SIG-M5 (cell line): ENCODE data around the gene BIRC2.

Experiments
- DNase-seq: peaks from one replicate; lab custom pipeline; 2025; lab: John Stamatoyannopoulos, UW

BIRC2 gene

DNA sequence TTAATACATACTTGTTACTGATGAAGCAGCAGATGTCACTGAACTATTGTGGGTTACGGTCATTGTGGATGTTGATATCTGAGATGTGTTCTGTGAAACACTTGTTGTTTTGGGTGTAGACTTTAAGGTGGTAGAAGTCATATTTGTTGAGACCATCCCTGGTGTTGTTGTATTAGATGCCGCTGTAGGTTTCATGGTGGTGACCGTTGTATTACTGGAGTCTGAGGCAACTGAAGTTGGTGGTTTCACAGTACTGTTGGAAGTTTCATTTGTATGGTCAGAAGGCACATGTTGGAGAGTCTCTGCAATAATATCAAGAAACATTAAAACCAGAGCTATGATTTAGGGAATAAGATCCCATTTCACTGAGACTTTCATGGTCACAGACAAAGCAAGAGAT lies 54.9 kb downstream of the BIRC2 start:
- DNase-seq = no peak

DNA sequence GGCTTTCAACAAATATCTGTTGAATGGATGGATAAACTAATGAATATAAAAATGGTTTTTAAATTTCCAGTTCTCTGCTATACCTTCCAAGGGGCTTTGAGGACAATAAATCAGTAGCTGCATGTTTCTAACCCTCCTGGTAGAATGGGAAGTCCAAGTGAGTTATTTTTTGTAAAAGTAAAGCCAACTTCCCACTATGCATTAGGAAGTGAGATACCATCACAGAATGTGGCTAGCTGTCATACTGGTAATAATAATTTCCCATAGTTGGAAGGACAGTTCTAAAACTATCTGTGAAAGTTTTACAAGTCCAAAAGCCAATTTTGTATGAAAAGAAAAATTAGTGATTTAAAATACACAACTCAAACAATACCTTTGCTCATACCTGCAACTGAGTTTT lies 55.5 kb downstream of the BIRC2 start:
- no peak for DNase-seq

DNA sequence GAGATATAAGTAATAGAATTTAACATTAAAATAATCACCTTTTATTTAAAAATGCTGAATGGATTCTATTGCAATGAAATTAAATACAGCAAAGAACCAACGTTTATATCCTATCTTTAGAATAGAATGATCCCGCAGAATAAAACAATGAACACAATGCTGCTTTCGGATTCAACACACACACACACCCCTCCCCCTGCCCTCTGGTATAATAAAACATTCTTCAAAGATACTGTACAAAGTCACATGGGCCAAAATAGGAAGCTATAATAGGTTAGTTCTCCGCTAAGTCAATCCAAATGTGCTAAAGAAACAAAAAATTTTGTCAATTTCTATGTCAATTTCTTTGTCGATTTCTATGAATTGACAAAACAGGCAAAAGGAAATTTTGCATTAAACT lies 58.5 kb downstream of the BIRC2 start:
- DNase-seq = no peak

DNA sequence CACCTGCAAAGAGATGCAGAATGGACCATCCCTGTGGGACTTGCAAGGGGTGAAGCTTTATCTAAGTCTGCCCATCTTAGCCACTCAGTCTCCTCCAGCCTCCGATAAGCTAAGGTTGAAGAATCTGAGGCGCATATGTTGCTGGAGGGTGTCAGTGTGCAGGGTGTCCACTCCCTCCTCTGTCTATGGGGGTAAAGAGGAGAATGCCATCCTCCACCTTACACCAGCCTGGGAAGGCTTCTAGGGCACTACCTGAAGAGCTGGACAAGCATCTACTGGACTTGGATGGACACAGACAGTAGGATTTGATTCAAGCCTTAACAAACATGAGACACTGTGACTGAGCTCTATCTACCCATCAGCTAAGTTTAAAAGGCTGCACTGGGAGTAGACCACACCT lies 59.1 kb downstream of the BIRC2 start:
- no peak for DNase-seq

DNA sequence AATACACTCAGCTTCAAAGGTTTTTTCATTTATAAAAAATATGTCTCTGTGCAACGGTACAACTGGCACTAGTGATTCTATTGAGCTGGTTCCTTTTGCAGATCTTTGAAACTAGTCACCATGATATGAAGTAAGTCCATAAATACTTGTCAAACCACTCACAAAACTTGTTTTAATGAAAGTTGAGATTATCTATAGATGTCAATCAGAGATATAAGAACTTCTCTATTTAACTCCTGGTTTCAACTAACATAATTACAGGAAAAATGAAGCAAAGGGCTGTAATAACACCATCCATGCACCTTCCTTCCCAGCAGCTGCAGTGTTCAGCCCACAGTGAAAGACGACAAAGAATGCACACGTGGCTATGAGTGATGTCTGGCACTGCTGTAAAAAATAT lies 60.9 kb downstream of the BIRC2 start:
- DNase-seq = no peak

DNA sequence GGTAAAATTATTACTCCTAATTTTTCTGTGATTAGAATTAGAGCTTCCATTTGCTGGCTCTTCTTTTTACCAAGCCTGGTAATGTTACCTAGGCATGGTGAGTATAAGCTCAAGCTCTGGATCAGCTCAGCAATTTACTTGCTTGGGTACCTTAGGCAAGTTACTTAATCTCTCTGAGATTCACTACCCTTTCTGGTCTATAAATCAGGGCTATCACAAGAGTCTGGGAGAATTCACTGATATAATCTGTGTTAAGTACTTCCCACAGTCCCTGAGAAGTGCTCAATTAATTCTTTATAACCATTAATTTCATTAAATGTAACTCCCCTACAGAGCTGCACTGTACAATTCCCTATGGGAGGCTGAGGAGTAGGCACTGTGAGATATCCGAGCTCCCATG lies 61.3 kb downstream of the BIRC2 start:
- DNase-seq = no peak

DNA sequence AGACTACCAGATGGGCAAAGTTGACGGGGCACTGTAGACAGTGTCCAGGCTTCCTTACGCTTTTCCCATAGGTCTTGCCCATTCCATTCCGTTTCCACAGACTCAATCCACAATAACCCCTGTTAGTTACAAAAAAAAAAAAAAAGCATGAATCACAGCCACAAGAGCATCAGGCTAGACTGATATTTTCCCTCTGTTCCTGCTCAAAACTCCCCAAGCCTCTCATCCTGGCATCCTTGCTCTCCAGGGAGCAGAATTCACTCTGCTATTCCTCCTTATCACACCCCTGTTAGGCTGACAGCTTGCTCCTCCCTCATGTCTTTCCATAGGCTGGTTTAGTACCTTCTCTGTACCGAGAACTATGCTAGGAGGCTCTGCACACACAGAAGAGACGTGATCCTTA lies 63.4 kb downstream of the BIRC2 start:
- no peak for DNase-seq

DNA sequence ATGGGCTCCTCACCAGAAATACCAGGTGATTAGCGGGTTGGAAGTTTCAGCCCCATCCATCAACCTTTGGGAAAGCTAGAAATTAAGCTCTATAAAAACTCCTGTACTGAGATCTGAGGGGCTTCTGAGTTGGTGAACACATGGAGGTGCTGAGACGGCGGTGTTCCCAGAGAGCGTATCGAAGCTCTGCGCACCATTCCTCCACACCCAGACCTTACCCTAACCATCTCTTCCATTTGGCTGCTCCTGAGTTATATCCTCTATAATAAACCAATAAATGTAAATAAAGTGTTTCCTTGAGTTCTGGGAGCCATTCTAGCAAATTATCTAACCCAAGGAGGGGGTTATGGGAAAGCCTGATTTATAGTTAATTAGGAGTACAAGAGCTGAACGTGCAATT lies 64.1 kb downstream of the BIRC2 start:
- no peak for DNase-seq

DNA sequence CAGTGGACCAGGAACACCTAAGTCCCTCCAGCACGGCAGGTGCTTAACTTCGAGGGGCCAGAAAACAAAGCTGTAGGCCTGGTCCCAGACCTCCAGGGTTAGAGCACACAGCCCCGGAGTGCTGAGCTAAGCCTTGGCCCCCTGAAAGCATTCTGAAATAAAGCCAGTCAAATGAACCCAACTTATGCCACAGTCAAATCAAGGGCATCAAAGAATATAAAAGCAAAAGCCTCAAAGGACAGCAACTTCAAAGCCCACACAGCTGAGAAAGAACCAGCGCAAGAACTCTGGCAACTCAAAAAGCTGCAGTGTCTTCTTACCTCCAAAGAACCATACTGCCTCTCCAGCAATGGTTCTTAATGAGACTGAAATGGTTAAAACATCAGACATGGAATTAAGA lies 66.5 kb downstream of the BIRC2 start:
- no peak for DNase-seq

DNA sequence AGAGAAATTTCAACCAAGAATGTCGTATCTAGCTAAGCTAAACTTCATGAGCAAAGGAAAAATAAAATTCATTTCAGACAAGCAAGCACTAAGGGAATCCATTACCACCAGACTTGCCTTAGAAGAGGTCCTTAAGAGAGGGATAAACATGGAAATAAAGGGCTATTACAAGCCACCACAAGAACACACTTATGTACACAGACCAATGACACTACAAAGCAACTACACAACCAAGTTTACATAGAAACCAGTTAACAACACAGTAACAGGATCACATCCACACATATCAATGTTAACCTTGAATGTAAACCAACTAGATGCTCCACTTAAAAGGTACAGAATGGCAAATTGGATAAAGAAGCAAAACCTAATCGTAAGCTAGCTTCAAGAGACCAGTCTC lies 67.5 kb downstream of the BIRC2 start:
- no peak for DNase-seq

DNA sequence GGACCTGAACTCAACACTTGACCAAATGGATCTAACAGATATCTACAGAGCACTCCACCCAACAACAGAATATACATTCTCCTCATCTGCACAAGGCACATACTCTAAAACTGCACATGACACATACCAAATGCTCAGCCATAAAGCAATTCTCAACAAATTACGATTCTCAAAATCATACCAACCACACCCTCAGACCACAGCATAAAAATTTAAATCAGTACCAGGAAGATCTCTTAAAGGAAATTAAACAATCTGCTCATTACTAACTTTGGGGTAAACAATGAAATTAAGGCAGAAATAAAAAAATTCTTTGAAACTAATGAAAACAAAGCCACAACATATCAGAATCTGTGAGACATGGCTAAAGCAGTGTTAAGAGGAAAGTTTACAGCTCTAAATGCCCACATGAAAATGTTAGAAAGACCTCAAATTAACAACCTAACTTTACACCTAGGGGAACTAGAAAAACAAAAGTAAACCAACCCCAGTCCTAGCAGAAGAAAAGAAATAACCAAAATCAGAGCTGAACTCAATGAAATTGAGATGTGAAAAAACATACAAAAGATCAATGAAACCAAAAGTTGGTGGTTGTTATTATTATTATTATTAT lies 68.4 kb downstream of the BIRC2 start:
- no peak for DNase-seq

DNA sequence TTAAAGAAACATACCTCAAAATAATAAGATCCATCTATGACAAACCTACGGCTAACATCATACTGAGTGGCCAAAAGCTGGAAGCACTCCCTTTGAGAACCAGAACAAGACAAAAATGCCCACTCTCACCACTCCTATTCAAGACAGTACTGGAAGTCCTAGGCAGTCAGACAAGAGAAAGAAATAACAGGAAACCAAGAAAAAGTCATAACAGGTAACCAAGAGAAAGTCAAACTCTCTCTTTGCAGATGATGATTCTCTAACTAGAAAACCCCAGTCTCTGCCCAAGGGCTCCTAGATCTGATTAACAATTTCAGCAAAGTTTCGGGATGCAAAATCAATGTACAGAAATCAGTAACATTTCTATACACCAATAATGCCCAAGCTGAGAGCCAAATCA lies 70.0 kb downstream of the BIRC2 start:
- no peak for DNase-seq

DNA sequence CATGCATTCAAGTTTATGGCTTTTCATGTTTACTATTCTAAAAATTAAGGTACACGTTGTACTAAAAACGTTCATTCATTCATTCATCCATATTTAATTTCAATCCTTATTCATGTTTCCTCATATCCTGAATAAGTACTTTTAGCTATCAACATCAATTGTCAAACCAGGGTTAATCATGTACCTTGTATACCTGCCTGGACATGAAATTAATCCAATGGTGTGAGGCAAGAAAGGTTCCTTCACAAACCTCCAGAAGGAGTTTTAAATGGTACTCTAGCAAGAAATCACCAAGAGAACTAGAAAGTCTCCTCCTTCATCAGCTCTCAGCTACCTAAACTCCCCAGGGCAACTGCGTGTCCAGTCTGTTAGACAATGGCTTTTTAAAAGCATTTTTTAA lies 72.2 kb downstream of the BIRC2 start:
- DNase-seq = no peak

DNA sequence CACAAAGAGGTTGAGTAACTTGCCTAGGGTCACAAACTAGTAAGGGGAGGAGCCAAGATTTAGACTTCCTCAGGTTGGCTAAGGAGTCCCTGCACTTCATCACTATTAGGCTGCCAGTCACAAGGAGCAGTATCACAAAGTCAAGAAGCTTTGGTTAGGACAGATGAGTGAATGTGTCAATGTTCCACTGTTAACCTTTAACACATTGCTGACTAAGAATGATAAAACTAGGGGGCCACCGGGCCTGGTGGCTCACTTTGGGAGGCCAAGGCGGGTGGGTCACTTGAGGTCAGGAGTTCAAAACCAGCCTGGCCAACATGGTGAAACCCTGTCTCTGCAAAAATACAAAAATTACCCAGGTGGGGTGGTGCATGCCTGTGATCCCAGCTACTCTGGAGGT lies 73.5 kb downstream of the BIRC2 start:
- DNase-seq = no peak

DNA sequence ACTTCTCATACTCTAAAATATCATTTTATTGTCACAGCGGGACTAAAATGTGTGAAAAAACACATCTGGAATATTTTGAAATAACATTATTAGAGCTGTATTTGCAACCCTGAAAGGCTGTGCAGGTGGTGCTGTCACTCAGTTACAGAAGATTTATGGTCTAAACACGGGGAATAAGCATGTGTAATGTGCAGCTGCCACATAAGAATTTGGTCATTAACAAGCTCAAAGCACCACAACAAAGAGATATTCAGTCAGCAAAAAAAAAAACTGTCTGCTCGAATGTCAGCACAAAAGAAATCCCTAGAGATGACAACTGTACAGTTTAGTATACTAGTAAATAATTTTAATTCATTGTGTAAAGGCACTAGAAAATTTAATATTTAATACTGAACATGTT lies 74.2 kb downstream of the BIRC2 start:
- DNase-seq = no peak

DNA sequence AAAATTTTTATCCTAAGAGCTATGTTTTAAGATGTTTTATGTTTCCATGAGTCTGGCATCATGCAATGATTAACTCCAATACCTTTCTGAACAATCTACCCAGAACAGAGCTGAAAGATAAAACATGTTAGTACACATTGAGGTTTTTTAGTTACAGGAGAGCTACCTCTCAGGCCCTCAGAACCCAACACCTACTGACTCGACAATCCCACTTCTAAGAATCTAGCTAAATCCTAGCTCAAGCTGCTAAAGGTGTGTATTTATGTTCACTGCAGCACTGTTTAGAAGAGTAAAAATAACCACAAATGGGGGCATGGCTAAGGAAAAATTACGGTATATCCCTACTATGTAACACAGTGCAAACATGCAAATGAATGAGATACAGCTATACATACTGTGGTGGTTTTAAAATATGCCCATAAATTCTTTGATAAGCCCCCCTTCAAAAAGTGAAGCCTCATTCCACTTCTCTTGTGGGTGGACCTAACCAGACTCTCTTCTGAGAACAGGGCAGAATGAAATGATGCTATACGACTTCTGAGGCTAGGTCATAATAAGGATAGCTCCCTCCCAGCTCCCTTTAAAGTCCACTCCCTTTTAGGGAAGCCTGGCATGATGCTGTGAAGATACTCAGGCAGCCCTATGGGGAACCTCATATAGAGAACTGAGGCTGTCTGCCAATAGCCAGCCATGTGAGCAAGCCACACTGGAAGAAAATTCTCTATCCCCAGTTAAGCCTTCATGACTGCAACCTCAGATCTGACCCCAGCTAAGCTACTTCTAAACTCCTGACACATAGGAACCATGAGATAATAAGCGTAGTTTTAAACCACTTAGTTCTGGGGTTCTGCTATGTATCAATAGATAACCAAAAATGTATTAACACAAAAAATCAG lies 76.1 kb downstream of the BIRC2 start:
- DNase-seq = no peak

DNA sequence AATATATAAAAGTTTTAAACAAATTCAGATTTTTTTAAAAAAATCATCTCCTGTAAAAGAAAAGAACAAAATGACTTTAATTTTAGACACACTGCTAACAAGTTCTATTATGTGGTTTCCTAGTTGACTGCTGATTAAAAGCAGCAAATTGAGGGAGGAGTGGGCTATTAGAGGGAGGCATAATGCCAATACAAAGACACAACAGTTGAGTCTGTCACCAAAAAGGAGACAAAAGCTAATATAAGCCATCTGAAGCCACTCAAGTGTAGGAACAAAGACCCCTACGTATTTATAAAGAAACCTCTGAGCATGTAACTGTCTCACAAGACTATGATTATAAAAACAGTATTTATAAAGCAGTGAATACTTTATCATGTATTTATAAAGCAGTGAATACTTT lies 76.9 kb downstream of the BIRC2 start:
- DNase-seq = no peak

DNA sequence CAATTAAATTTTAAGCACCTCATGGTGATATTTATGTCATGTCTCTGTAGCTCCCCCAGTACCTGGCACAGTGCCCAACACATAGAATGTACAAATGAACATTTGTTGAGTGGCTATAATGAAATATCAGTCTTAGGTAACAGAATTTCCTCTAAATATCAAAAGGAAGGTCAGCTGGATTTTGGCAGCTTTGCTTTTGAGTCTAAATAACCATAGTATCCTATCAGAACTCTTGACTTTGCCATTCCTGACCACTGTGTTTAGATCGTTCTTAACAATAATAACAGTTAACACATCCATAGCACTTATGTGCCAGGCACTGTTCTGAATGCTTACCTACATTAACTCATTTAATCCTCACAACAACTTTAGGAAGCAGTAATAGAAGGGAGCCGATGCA lies 79.0 kb downstream of the BIRC2 start:
- no peak for DNase-seq

DNA sequence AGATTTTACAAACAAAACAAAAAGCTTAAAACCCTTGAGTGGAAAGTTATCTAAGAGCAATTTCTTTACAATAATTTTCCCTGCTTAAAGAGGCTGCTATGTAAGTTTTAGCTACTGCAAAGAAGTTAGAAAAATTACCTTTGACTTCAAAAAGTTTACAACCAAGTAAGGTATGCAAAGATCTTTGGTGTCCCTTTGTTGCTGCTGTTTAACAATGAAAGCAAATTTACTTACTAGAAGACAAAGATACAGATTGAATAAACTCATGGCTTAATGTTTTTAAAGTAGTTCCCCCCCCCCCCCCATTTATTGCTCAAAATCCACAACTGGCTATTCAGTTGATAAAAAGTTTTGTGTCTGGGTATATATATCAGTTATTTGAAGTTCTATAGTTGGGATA lies 79.6 kb downstream of the BIRC2 start:
- no peak for DNase-seq

DNA sequence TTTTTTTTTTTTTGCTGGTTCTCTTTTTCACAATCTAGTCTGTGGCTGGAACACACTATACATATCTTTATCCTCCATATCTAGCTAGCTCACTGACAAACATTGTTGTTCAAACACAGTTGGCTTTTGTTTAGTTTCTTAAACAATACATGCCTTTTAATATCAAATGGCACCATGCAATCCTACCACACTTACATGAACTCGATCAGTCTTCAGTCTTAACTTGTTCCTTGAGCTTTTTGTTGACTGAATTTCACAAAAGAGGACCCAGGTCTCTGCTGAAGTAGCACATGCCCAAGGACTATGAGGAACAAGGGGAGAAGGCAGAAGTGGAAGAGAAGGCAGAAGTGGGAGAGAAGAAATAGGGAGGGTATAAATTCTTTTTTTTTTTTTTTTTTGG lies 80.1 kb downstream of the BIRC2 start:
- DNase-seq = no peak
